HFFc6 (cell line): ENCODE data around the gene AZU1. TPM values are rescaled to one million over a fixed set of nuclear protein-coding genes. Genes with fewer than 3 reads are reported as not detected.

Experiments
- DNase-seq: peaks from one replicate; pipeline ENCODE4 v3.0.0-alpha.2; 2018
- H3K27ac Mint-ChIP-seq: 2 replicates; pipeline ENCODE4 v1.8.0; 2020; ENCODE audit warnings: mild to moderate bottlenecking, mixed read lengths
- H3K27me3 Mint-ChIP-seq: 2 replicates; pipeline ENCODE4 v1.8.0; 2021; ENCODE audit warnings: mild to moderate bottlenecking, moderate library complexity, mixed read lengths; ENCODE audit not compliant: insufficient read depth
- H3K36me3 Mint-ChIP-seq: 2 replicates; pipeline ENCODE4 v1.8.0; 2021; ENCODE audit warnings: low read depth, mixed read lengths
- H3K4me1 Mint-ChIP-seq: 2 replicates; pipeline ENCODE4 v1.8.0; 2020; ENCODE audit warnings: low read depth, mixed read lengths
- H3K4me3 Mint-ChIP-seq: 2 replicates; pipeline ENCODE4 v1.8.0; 2020; ENCODE audit warnings: mild to moderate bottlenecking, moderate library complexity, mixed read lengths
- H3K9me3 Mint-ChIP-seq: 2 replicates; pipeline ENCODE4 v1.8.0; 2020; ENCODE audit warnings: mild to moderate bottlenecking, mixed read lengths
- total RNA-seq, 6 experiments: library from RNA; stranded (reverse); fragmentation: NEBNext Ultra II Directional; extraction: Animal tissue kit (Norgen Biotek cat#: 25700); gene quantifications; 2 replicates in 1 of 6; 3 replicates in 5 of 6; pipeline ENCODE4 v1.2.3, GENCODE V29; 2021
- TF ChIP-seq, protein P1 (sequence below): fragments of 200-600 bp; sonication (generic); IDR thresholded peaks from 2 replicates; pipeline ENCODE4 v1.5.0; 2021; ENCODE audit warnings: antibody characterized with exemption, mild to moderate bottlenecking

AZU1 gene
- total RNA-seq, 6 experiments from 2014 or later: not detected

DNA sequence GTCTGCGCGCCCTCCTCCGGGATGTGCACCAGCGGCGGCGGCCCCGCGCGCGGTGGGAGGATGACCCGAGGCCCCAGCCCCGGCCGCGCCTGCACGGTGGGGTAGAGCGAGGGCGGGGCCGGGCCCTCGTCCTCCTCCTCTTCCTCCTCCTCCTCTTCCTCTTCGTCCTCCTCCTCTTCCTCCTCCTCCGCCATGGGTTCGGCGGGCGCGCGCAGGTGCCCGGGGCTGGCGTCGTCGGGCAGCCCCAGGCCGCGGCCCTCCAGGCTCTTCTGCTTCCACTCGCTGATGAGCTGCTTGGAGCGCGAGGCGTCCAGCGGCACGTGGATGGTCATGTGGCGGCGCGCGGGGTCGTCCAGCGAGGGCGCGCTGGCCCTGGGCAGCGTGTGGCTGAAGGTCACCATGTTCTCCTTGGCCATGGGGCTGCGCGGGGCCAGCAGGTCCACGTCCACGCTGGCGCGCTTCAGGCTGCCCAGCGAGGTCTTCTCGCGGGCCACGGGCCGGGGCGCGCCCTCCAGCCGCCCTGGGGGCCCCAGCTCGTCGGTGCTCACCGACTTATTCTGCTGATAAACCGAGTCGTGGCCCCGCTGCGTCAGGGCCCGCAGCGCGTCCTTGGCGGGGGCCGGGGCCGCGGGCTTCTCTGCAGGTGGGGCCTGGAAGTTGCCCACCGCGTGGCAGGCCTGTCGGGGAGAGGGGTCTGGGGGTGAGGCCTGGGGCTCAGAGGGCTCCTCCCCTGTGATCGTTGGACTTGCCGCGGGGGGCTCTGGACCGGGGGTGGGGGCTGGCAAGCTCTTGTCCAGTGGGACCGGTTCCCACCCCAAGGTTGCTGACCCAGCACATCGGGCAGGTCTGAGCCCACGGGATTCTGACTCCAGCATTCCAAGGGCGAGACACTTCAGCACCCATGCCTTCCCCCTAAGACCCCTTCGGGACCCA lies 14.2 kb upstream of the AZU1 start:
- no peak overlapping the region for H3K4me3 Mint-ChIP-seq
- H3K9me3 Mint-ChIP-seq: peaks cover 13% of the 10 kb centered on the region
- peaks cover 42% of the 10 kb centered on the region for H3K36me3 Mint-ChIP-seq
- peaks cover 30% of the 10 kb centered on the region for H3K27me3 Mint-ChIP-seq
- H3K4me1 Mint-ChIP-seq: no peaks in the 10 kb centered on the region
- H3K27ac Mint-ChIP-seq: no peak overlapping the region
- no peak for DNase-seq
- TF ChIP-seq, protein P1, sequence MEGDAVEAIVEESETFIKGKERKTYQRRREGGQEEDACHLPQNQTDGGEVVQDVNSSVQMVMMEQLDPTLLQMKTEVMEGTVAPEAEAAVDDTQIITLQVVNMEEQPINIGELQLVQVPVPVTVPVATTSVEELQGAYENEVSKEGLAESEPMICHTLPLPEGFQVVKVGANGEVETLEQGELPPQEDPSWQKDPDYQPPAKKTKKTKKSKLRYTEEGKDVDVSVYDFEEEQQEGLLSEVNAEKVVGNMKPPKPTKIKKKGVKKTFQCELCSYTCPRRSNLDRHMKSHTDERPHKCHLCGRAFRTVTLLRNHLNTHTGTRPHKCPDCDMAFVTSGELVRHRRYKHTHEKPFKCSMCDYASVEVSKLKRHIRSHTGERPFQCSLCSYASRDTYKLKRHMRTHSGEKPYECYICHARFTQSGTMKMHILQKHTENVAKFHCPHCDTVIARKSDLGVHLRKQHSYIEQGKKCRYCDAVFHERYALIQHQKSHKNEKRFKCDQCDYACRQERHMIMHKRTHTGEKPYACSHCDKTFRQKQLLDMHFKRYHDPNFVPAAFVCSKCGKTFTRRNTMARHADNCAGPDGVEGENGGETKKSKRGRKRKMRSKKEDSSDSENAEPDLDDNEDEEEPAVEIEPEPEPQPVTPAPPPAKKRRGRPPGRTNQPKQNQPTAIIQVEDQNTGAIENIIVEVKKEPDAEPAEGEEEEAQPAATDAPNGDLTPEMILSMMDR: no peak

DNA sequence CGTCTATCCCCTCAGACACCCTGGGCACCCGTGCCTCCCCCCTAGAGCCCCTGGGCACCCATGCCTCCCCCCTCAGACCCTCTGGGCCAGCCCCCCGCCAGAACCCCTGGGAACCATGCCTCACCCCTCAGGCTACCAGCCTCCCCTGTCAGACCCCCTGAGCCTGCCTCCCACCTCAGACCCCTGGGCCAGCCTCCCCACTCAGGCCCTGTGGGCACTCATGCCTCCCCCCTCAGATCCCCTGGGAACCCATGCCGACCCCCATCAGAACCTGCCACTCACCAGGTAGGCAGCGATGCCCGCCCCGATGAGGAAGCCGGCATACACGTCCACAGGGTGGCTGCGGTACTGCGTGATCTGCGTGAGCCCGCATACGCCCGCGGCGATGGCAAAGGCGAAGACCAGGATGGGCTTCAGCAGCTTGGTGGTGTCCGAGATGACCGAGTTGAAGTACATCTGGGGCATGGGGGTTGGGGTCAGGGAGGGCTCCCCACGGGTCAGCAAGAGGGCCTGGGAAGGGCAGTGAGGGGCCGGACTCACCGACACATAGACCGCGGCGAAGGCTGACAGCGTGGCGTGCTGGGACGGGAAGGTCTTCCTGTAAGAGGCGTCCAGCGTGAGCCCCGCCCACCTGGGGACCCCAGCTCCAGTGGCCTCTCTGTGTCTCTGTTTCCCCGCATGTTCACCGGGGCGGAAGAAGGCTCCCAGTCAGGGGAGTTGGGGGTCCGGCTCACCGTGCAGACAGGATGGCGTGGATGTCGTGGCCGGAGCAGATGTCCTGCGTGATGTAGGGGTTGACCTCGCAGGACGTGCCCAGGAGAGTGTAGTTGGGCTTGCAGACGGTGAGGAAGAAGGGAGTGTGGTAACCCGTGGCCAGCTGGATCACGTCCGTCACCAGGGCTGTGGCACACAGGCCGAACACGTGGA lies 13.2 kb upstream of the AZU1 start:
- TF ChIP-seq, protein P1: no peak
- Mint-ChIP-seq H3K36me3 (peaks cover 42% of the 10 kb centered on the region), H3K9me3 (peaks cover 13% of the 10 kb centered on the region), H3K4me3 (peak overlapping the region; percentile 32; the same call in 1 of the 2 replicates), H3K27ac (peak overlapping the region; percentile 43; the same call in 1 of the 2 replicates), H3K4me1 (no peaks in the 10 kb centered on the region), H3K27me3 (peaks cover 29% of the 10 kb centered on the region)
- DNase-seq: no peak

GRCh38 chr19:815079-815774 lies 12.4 kb upstream of the AZU1 start:
- Mint-ChIP-seq H3K4me1 (no peaks in the 10 kb centered on the region), H3K4me3 (peak overlapping the region; percentile 32; the same call in 1 of the 2 replicates), H3K36me3 (peaks cover 34% of the 10 kb centered on the region), H3K27ac (peak overlapping the region; percentile 43; the same call in 1 of the 2 replicates), H3K27me3 (peaks cover 21% of the 10 kb centered on the region), H3K9me3 (peaks cover 13% of the 10 kb centered on the region)
- TF ChIP-seq, protein P1: no peak
- DNase-seq: no peak

DNA sequence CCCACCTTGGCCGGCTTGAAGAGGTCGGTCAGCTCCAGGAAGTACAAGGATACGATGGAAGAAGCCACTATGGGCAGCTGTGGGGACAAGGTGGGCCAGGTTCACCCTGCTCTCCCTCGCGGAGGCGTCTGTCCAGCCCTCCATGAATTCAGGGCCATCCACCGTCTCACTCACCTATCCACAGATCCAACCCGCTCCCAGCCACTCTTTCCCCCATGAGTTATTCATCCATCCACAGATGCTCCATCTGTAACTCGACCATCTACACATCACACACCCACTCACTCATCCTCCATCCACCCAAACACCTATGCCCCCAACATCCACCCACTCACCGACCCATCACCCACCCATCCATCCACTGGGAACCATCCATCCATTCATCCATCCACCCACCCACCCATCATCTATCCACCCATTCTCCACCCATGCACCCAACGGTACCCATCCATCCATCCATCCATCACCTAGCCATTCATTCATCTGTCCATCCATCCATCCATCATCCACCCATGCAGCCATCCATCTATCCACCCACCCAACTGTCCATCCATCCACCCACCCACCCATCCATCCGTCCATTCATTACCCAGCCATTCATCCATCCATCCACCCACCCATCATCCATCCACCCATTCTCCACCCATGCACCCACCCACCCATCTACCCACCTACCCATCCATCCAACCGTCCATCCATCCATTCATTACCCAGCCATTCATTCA lies 11.7 kb upstream of the AZU1 start:
- TF ChIP-seq, protein P1: no peak
- Mint-ChIP-seq H3K4me3 (peak overlapping the region; percentile 59; the same call in 1 of the 2 replicates), H3K27ac (peak overlapping the region; percentile 12; the same call in 1 of the 2 replicates)

More for the DNA sequence above, 11.7 kb upstream of the AZU1 start:
- peaks cover 13% of the 10 kb centered on the region for H3K9me3 Mint-ChIP-seq
- peaks cover 30% of the 10 kb centered on the region for H3K36me3 Mint-ChIP-seq
- no peak for DNase-seq
- H3K27me3 Mint-ChIP-seq: peaks cover 21% of the 10 kb centered on the region
- no peaks in the 10 kb centered on the region for H3K4me1 Mint-ChIP-seq
